ENCODE data around the gene NBEA. TPM values are rescaled to one million over a fixed set of nuclear protein-coding genes. Genes with fewer than 3 reads are reported as not detected.

The NBEA gene
- total and polyA plus RNA-seq, 2 experiments from 2014 or later, result 9.1 to 29.1 TPM

DNA sequence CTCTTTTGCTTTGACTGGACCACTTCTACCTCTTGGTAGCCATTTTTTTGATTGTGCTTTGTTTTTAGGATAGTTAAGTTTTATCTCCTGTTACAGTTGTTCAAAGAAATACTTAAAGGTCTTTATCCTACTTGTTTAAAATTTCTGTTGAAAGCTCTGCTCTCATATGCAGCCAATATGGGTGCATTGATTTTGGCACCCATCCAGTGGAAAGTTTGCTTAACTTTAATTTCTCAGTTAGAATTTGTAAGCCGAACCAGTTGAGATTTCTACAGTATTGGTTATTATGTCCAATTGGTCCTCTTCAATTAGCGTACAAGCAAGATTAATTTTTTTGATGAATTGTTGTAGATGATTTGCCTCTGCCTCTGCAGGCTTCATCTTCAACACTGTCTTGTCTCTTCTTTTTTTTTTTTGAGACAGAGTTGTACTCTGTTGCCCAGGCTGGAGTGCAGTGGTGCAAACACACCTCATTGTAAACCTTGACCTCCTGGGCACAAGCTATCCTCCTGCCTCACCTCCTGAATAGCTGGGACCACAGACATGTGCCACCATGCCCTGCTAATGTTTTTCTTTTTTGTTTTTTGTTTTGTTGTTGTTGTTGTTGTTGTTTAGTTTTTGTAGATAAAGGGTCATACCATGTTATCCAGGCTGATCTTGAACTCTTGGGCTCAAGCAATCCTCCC is 469.1 kb downstream of the NBEA start (continued):
- TF ChIP-seq, protein P1, sequence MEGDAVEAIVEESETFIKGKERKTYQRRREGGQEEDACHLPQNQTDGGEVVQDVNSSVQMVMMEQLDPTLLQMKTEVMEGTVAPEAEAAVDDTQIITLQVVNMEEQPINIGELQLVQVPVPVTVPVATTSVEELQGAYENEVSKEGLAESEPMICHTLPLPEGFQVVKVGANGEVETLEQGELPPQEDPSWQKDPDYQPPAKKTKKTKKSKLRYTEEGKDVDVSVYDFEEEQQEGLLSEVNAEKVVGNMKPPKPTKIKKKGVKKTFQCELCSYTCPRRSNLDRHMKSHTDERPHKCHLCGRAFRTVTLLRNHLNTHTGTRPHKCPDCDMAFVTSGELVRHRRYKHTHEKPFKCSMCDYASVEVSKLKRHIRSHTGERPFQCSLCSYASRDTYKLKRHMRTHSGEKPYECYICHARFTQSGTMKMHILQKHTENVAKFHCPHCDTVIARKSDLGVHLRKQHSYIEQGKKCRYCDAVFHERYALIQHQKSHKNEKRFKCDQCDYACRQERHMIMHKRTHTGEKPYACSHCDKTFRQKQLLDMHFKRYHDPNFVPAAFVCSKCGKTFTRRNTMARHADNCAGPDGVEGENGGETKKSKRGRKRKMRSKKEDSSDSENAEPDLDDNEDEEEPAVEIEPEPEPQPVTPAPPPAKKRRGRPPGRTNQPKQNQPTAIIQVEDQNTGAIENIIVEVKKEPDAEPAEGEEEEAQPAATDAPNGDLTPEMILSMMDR (conservative IDR thresholded peaks at IDR 0.05; ENCODE audit: low read depth in 2 of 2), result no peak
- TF ChIP-seq, protein P2, sequence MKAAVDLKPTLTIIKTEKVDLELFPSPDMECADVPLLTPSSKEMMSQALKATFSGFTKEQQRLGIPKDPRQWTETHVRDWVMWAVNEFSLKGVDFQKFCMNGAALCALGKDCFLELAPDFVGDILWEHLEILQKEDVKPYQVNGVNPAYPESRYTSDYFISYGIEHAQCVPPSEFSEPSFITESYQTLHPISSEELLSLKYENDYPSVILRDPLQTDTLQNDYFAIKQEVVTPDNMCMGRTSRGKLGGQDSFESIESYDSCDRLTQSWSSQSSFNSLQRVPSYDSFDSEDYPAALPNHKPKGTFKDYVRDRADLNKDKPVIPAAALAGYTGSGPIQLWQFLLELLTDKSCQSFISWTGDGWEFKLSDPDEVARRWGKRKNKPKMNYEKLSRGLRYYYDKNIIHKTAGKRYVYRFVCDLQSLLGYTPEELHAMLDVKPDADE (IDR thresholded peaks at IDR 0.05), result no peak

DNA sequence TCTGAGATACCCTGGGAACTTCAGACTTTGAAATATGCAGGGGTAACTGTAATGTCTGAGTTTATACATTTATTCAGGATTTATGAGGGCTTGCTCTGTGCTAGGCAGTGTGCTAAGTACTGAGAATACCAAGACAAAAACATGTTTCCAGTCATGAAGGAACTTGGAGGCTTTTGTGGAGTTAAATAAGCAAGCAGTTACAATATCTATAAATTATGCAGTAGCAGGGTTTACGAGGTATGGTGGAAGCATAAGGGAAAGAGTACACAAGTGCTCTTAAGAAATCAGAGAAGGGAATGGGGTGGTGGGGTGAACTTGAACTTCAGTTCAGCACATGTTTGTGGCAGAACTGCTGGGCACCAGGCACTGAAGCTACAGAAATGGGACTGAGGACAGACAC is 506.4 kb downstream of the NBEA start:
- H3K36me3 Mint-ChIP-seq (ENCODE audit: low read depth), result no peaks in the 10 kb centered on the region
- Histone ChIP-seq H3K4me1 (ENCODE audit: insufficient read depth) (no peaks in the 10 kb centered on the region), H3K36me3 (ENCODE audit: insufficient read depth) (no peaks in the 10 kb centered on the region), H3K27ac (ENCODE audit: low read depth) (no peak overlapping the region), H3K27me3 (ENCODE audit: insufficient read depth) (no peaks in the 10 kb centered on the region), H3F3A (replicated peaks; ENCODE audit: low read depth) (no peaks in the 10 kb centered on the region), H2AFZ (no peak overlapping the region), H3K4me3 (no peak overlapping the region), H4K20me1 (replicated peaks; ENCODE audit: insufficient read depth) (no peaks in the 10 kb centered on the region), H3K4me2 (no peak overlapping the region), H3K9me2 (ENCODE audit: insufficient read depth) (no peaks in the 10 kb centered on the region), H3K79me2 (replicated peaks; ENCODE audit: insufficient read depth) (no peaks in the 10 kb centered on the region)
- DNase-seq (ENCODE audit: low spot score), result no peak
- H3K4me1 Mint-ChIP-seq, result no peaks in the 10 kb centered on the region
- no peaks in the 10 kb centered on the region for H3K27me3 Mint-ChIP-seq (ENCODE audit: insufficient read depth, low read depth, poor library complexity)
- no peak for ATAC-seq
- H3K4me3 Mint-ChIP-seq, result no peak overlapping the region
- no peak overlapping the region for H3K27ac Mint-ChIP-seq
- no peaks in the 10 kb centered on the region for H3K9me3 Mint-ChIP-seq
- TF ChIP-seq ZNF331 (CRISPR knock-in tag; IDR thresholded peaks at IDR 0.05; ENCODE audit: low read depth), result no peak
- no peak for TF ChIP-seq EZH2 (IDR thresholded peaks at IDR 0.05; ENCODE audit: low read depth, unreplicated experiment)
- no peak for TF ChIP-seq POLR2AphosphoS5 (IDR thresholded peaks at IDR 0.05; ENCODE audit: low read depth)
- TF ChIP-seq, protein P3, sequence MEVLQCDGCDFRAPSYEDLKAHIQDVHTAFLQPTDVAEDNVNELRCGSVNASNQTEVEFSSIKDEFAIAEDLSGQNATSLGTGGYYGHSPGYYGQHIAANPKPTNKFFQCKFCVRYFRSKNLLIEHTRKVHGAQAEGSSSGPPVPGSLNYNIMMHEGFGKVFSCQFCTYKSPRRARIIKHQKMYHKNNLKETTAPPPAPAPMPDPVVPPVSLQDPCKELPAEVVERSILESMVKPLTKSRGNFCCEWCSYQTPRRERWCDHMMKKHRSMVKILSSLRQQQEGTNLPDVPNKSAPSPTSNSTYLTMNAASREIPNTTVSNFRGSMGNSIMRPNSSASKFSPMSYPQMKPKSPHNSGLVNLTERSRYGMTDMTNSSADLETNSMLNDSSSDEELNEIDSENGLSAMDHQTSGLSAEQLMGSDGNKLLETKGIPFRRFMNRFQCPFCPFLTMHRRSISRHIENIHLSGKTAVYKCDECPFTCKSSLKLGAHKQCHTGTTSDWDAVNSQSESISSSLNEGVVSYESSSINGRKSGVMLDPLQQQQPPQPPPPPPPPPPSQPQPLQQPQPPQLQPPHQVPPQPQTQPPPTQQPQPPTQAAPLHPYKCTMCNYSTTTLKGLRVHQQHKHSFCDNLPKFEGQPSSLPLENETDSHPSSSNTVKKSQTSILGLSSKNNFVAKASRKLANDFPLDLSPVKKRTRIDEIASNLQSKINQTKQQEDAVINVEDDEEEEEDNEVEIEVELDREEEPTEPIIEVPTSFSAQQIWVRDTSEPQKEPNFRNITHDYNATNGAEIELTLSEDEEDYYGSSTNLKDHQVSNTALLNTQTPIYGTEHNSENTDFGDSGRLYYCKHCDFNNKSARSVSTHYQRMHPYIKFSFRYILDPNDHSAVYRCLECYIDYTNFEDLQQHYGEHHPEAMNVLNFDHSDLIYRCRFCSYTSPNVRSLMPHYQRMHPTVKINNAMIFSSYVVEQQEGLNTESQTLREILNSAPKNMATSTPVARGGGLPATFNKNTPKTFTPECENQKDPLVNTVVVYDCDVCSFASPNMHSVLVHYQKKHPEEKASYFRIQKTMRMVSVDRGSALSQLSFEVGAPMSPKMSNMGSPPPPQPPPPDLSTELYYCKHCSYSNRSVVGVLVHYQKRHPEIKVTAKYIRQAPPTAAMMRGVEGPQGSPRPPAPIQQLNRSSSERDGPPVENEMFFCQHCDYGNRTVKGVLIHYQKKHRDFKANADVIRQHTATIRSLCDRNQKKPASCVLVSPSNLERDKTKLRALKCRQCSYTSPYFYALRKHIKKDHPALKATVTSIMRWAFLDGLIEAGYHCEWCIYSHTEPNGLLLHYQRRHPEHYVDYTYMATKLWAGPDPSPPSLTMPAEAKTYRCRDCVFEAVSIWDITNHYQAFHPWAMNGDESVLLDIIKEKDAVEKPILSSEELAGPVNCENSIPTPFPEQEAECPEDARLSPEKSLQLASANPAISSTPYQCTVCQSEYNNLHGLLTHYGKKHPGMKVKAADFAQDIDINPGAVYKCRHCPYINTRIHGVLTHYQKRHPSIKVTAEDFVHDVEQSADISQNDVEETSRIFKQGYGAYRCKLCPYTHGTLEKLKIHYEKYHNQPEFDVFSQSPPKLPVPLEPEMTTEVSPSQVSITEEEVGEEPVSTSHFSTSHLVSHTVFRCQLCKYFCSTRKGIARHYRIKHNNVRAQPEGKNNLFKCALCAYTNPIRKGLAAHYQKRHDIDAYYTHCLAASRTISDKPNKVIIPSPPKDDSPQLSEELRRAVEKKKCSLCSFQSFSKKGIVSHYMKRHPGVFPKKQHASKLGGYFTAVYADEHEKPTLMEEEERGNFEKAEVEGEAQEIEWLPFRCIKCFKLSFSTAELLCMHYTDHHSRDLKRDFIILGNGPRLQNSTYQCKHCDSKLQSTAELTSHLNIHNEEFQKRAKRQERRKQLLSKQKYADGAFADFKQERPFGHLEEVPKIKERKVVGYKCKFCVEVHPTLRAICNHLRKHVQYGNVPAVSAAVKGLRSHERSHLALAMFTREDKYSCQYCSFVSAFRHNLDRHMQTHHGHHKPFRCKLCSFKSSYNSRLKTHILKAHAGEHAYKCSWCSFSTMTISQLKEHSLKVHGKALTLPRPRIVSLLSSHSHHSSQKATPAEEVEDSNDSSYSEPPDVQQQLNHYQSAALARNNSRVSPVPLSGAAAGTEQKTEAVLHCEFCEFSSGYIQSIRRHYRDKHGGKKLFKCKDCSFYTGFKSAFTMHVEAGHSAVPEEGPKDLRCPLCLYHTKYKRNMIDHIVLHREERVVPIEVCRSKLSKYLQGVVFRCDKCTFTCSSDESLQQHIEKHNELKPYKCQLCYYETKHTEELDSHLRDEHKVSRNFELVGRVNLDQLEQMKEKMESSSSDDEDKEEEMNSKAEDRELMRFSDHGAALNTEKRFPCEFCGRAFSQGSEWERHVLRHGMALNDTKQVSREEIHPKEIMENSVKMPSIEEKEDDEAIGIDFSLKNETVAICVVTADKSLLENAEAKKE (CRISPR knock-in tag; IDR thresholded peaks at IDR 0.05), result no peak
- TF ChIP-seq EZH2phosphoT487 (IDR thresholded peaks at IDR 0.05; ENCODE audit: unreplicated experiment), result no peak
- no peak for TF ChIP-seq JUNB (IDR thresholded peaks at IDR 0.05; ENCODE audit: unreplicated experiment)
- TF ChIP-seq STAT1 (IDR thresholded peaks at IDR 0.05; ENCODE audit: unreplicated experiment), result no peak
- TF ChIP-seq ZNF114 (CRISPR knock-in tag; IDR thresholded peaks at IDR 0.05), result no peak
- TF ChIP-seq, protein P1 (conservative IDR thresholded peaks at IDR 0.05; ENCODE audit: low read depth in 2 of 2), result no peak

Measured in GM23338 (cell line).